Measurements from ENCODE around the gene ANXA11. TPM values are rescaled to one million over a fixed set of nuclear protein-coding genes. Genes with fewer than 3 reads are reported as not detected.

Gene ANXA11
- total RNA-seq, 1 donor from 2014 or later, result 237 TPM

GRCh38 chr10:80168162-80168511 is 37.2 kb downstream of the ANXA11 start:
- intact Hi-C loops (cut with micrococcal nuclease), result no loop called here

- intact Hi-C loops (cut with micrococcal nuclease), result no loop called here
These were observed 37.7 kb downstream of the ANXA11 start for GRCh38 chr10:80167471-80168161.

GRCh38 chr10:80166581-80167470 is 38.5 kb downstream of the ANXA11 start:
- intact Hi-C loops (cut with micrococcal nuclease), result no loop called here

GRCh38 chr10:80165173-80165572 is 40.2 kb downstream of the ANXA11 start:
- intact Hi-C loops (cut with micrococcal nuclease), result no loop called here

GRCh38 chr10:80164596-80164995 is 40.7 kb downstream of the ANXA11 start:
- intact Hi-C loops (cut with micrococcal nuclease), result no loop called here

GRCh38 chr10:80163741-80164341 is 41.5 kb downstream of the ANXA11 start:
- intact Hi-C loops (cut with micrococcal nuclease), result no loop called here

- intact Hi-C loops (cut with micrococcal nuclease), result no loop called here
These were observed 43.8 kb downstream of the ANXA11 start for GRCh38 chr10:80161321-80162083.

- intact Hi-C loops (cut with micrococcal nuclease), result no loop called here
These were observed 44.7 kb downstream of the ANXA11 start for GRCh38 chr10:80160361-80161320.

- intact Hi-C loops (cut with micrococcal nuclease), result no loop called here
These were observed 46.0 kb downstream of the ANXA11 start for GRCh38 chr10:80159166-80159873.

- intact Hi-C loops (cut with micrococcal nuclease), result no loop called here
These were observed 46.7 kb downstream of the ANXA11 start for GRCh38 chr10:80158598-80159127.

GRCh38 chr10:80158126-80158525 is 47.2 kb downstream of the ANXA11 start:
- intact Hi-C loops (cut with micrococcal nuclease), result no loop called here

- intact Hi-C loops (cut with micrococcal nuclease), result no loop called here
These were observed 47.8 kb downstream of the ANXA11 start for GRCh38 chr10:80157561-80157960.

GRCh38 chr10:80156216-80156615 is 49.1 kb downstream of the ANXA11 start:
- intact Hi-C loops (cut with micrococcal nuclease), result no loop called here

- intact Hi-C loops (cut with micrococcal nuclease), result no loop called here
These were observed 49.6 kb downstream of the ANXA11 start for GRCh38 chr10:80155696-80156215.

GRCh38 chr10:80154978-80155695 is 50.2 kb downstream of the ANXA11 start:
- intact Hi-C loops (cut with micrococcal nuclease), result no loop called here

- intact Hi-C loops (cut with micrococcal nuclease), result no loop called here
These were observed 50.7 kb downstream of the ANXA11 start for GRCh38 chr10:80154626-80154977.

GRCh38 chr10:80153460-80153859 is 51.9 kb downstream of the ANXA11 start:
- intact Hi-C loops (cut with micrococcal nuclease), result no loop called here

- intact Hi-C loops (cut with micrococcal nuclease), result no loop called here
These were observed 52.5 kb downstream of the ANXA11 start for GRCh38 chr10:80152820-80153219.

- intact Hi-C loops (cut with micrococcal nuclease), result no loop called here
These were observed 55.2 kb downstream of the ANXA11 start for GRCh38 chr10:80150172-80150571.

All from T-helper 1 cell treated with Interleukin-12 subunit alpha and Interleukin-12 subunit beta and Interleukin-4 antibody, amounts not matched to agents 30 ng/mL and 1 ng/mL, for 36 hours (primary cell).